HCT116 (cell line): ENCODE measurements around the gene SH2D2A. TPM values are rescaled to one million over a fixed set of nuclear protein-coding genes. Genes with fewer than 3 reads are reported as not detected.

ENCODE experiments used
- ATAC-seq: fragments of 200-7000 bp; cut with Tn5 transposase; 2 replicates; pipeline ENCODE4 v1.9.1; 2020; ENCODE audit warnings: mild to moderate bottlenecking, moderate library complexity
- BruUV-seq: library from RNA; stranded (reverse); fragments of 400-500 nt; replicated peaks from 2 replicates; lab custom pipeline; 2021; lab: Mats Ljungman, UMichigan
- CTCF ChIA-PET: fragments of 300-600 bp; sonication (Branson Sonifier 250); formaldehyde crosslinking; loops from one replicate; lab custom pipeline; 2021; ENCODE audit warnings: antibody characterized with exemption; lab: Charles Lee
- POLR2A ChIA-PET: fragments of 300-600, 350-600 bp; sonication (Branson Sonifier 250); formaldehyde crosslinking; loops from one replicate; lab custom pipeline; 2021; ENCODE audit warnings: antibody characterized with exemption; lab: Charles Lee
- RAD21 ChIA-PET, 2 experiments: fragments of 300-600 bp; sonication (Branson Sonifier 250); formaldehyde crosslinking; loops; one replicate each; lab custom pipeline; 2023; ENCODE audit warnings: low total read pairs in 2 of 2; ENCODE audit not compliant: uncharacterized antibody in 2 of 2, unreplicated experiment in 2 of 2, low non-redundant PET in 1 of 2; lab: Charles Lee
- DNase-seq: peaks from one replicate; pipeline ENCODE4 v3.0.0-alpha.2; 2010; ENCODE audit warnings: low read depth, low spot score
- H2AFZ ChIP-seq: fragments of 200-600 bp; shearing (Covaris generic), sonication (generic); 2 replicates; pipeline ENCODE4 v1.6.1; 2017; ENCODE audit warnings: low read depth, mixed run types, mixed read lengths, antibody characterized with exemption, low read length; ENCODE audit not compliant: poor library complexity, severe bottlenecking
- H3K27ac ChIP-seq: 2 replicates; pipeline ENCODE4 v1.5.1; 2012; ENCODE audit warnings: low read depth, low read length
- H3K27me3 ChIP-seq: fragments of 200-600 bp; sonication (generic); 2 replicates; pipeline ENCODE4 v1.6.1; 2016; ENCODE audit warnings: mixed run types, low read length, mixed read lengths; ENCODE audit not compliant: insufficient read depth
- H3K36me3 ChIP-seq, 2 experiments: fragments of 200-500 bp in 1 of 2; fragments of 200-600 bp in 1 of 2; sonication (Bioruptor generic) in 1 of 2; sonication (generic) in 1 of 2; 2 replicates each; pipeline versions ENCODE4 v1.5.1 to v1.6.1; 2014 to 2016; ENCODE audit warnings: low read length in 2 of 2, inconsistent platforms in 1 of 2, mixed read lengths in 1 of 2, mixed run types in 1 of 2; ENCODE audit not compliant: insufficient read depth in 2 of 2, control insufficient read depth in 1 of 2
- H3K4me1 ChIP-seq, 2 experiments: fragments of 200-600 bp in 1 of 2; sonication (generic) in 1 of 2; 2 replicates each; pipeline versions ENCODE4 v1.5.1 to v1.6.1; 2012 to 2017; ENCODE audit warnings: low read length in 2 of 2, inconsistent platforms in 1 of 2, mild to moderate bottlenecking in 1 of 2, mixed read lengths in 1 of 2, mixed run types in 1 of 2, moderate library complexity in 1 of 2; ENCODE audit not compliant: insufficient read depth in 2 of 2, control insufficient read depth in 1 of 2
- H3K4me2 ChIP-seq: fragments of 200-600 bp; sonication (generic); 2 replicates; pipeline ENCODE4 v1.6.1; 2017; ENCODE audit warnings: mixed run types, low read length, mixed read lengths
- H3K4me3 ChIP-seq, 2 experiments: fragments of 200-600 bp in 1 of 2; sonication (generic) in 1 of 2; replicated peaks in 1 of 2; 2 replicates each; pipeline ENCODE4 v1.5.1; 2011 to 2016; ENCODE audit warnings: low read length in 2 of 2, control low read depth in 1 of 2, low read depth in 1 of 2, mild to moderate bottlenecking in 1 of 2, mixed read lengths in 1 of 2, mixed run types in 1 of 2
- H3K79me2 ChIP-seq: fragments of 200-600 bp; sonication (generic); 2 replicates; pipeline ENCODE4 v1.6.1; 2017; ENCODE audit warnings: mild to moderate bottlenecking, mixed run types, low read length, moderate library complexity, mixed read lengths; ENCODE audit not compliant: insufficient read depth
- H3K9ac ChIP-seq: fragments of 200-600 bp; sonication (generic); 2 replicates; pipeline ENCODE4 v1.6.1; 2016; ENCODE audit warnings: low read length, mixed read lengths
- H3K9me2 ChIP-seq: fragments of 200-600 bp; sonication (generic), shearing (Covaris generic); 2 replicates; pipeline ENCODE4 v1.6.1; 2017; ENCODE audit warnings: mixed run types, mild to moderate bottlenecking, moderate library complexity; ENCODE audit not compliant: insufficient read depth
- H3K9me3 ChIP-seq, 2 experiments: fragments of 200-500 bp in 1 of 2; fragments of 200-600 bp in 1 of 2; sonication (Bioruptor generic) in 1 of 2; sonication (generic) in 1 of 2; 2 replicates each; pipeline ENCODE4 v1.6.1; 2014 to 2017; ENCODE audit warnings: low read length in 2 of 2, mixed read lengths in 2 of 2, inconsistent platforms in 1 of 2, low read depth in 1 of 2, mild to moderate bottlenecking in 1 of 2, mixed run types in 1 of 2, moderate library complexity in 1 of 2; ENCODE audit not compliant: control insufficient read depth in 1 of 2, insufficient read depth in 1 of 2
- H4K20me1 ChIP-seq: fragments of 200-600 bp; sonication (generic), shearing (Covaris generic); 2 replicates; pipeline ENCODE4 v1.6.1; 2017; ENCODE audit warnings: mixed run types, mild to moderate bottlenecking, moderate library complexity; ENCODE audit not compliant: insufficient read depth
- CBX3 ChIP-seq: IDR thresholded peaks from 2 replicates; pipeline ENCODE4 v1.6.1; 2012; ENCODE audit warnings: low read depth
- CEBPB ChIP-seq: IDR thresholded peaks from 2 replicates; pipeline ENCODE4 v1.6.1; 2012; ENCODE audit warnings: low read depth
- CTCF ChIP-seq, 3 experiments: fragments of 200-600 bp in 1 of 3; sonication (generic) in 1 of 3; IDR thresholded peaks in 2 of 3; conservative IDR thresholded peaks in 1 of 3; 2 replicates each; pipeline ENCODE4 v1.5.1; 2012 to 2017; ENCODE audit warnings: low read depth in 2 of 3, low read length in 2 of 3, antibody characterized with exemption in 1 of 3, borderline replicate concordance in 1 of 3, control low read depth in 1 of 3, mild to moderate bottlenecking in 1 of 3, mixed read lengths in 1 of 3, mixed run types in 1 of 3, moderate library complexity in 1 of 3; ENCODE audit not compliant: insufficient read depth in 1 of 3
- EGR1 ChIP-seq: IDR thresholded peaks from 2 replicates; pipeline ENCODE4 v1.6.1; 2012; ENCODE audit warnings: low read depth
- ELF1 ChIP-seq: IDR thresholded peaks from 2 replicates; pipeline ENCODE4 v1.6.1; 2012; ENCODE audit warnings: low read depth, borderline replicate concordance
- EZH2phosphoT487 ChIP-seq: fragments of 200-600 bp; IDR thresholded peaks from 2 replicates; pipeline ENCODE4 v1.6.1; 2018; ENCODE audit warnings: antibody characterized with exemption, borderline replicate concordance
- FOSL1 ChIP-seq: IDR thresholded peaks from 2 replicates; pipeline ENCODE4 v1.6.1; 2012; ENCODE audit warnings: low read depth
- JUND ChIP-seq: IDR thresholded peaks from 2 replicates; pipeline ENCODE4 v1.6.1; 2012
- MAX ChIP-seq: IDR thresholded peaks from 2 replicates; pipeline ENCODE4 v1.6.1; 2012
- POLR2A ChIP-seq: IDR thresholded peaks from 2 replicates; pipeline ENCODE4 v1.7.0; 2011; ENCODE audit warnings: borderline replicate concordance; ENCODE audit not compliant: insufficient read depth, insufficient read length; ENCODE audit errors: extremely low read depth
- RAD21 ChIP-seq: IDR thresholded peaks from 2 replicates; pipeline ENCODE4 v1.6.1; 2012; ENCODE audit warnings: low read depth, mild to moderate bottlenecking
- SP1 ChIP-seq: IDR thresholded peaks from 2 replicates; pipeline ENCODE4 v1.6.1; 2012; ENCODE audit warnings: low read depth
- SRF ChIP-seq: IDR thresholded peaks from 2 replicates; pipeline ENCODE4 v1.6.1; 2012; ENCODE audit warnings: low read depth
- YY1 ChIP-seq: IDR thresholded peaks from 2 replicates; pipeline ENCODE4 v1.6.1; 2011; ENCODE audit warnings: low read length, low read depth, moderate library complexity, mild to moderate bottlenecking; ENCODE audit not compliant: insufficient replicate concordance; ENCODE audit errors: extremely low read depth
- ZFX ChIP-seq: fragments of 450-650 bp; IDR thresholded peaks from 2 replicates; pipeline ENCODE4 v1.6.1; 2017
- ZNF274 ChIP-seq: fragments of 200-500 bp; sonication (Bioruptor generic); IDR thresholded peaks from 2 replicates; pipeline ENCODE4 v1.6.1; 2014; ENCODE audit warnings: mild to moderate bottlenecking, low read depth, low read length, inconsistent platforms
- intact Hi-C: fragments of 100-400 bp; cut with micrococcal nuclease; formaldehyde crosslinking; loops from 2 replicates; pipeline ENCODE4 v1.10.0; 2022
- total RNA-seq: library from RNA; stranded (reverse); gene quantifications from one replicate; pipeline ENCODE4 v1.2.1, GENCODE V29; 2021; ENCODE audit not compliant: unreplicated experiment

SH2D2A gene
- total RNA-seq, 1 experiment from 2014 or later: 4.8 TPM

GRCh38 chr1:156863631-156864030, 47.0 kb upstream of the SH2D2A start:
- Histone ChIP-seq H3K9ac (no peak overlapping the region), H3K36me3 (no peaks in the 10 kb centered on the region), H3K79me2 (no peaks in the 10 kb centered on the region), H3K27me3 (peaks cover 3% of the 10 kb centered on the region; the same call in 1 of the 2 replicates), H3K4me3 (no peak overlapping the region), H2AFZ (no peak overlapping the region), H3K4me1 (peaks cover 4 to 17% of the 10 kb centered on the region in 2 experiments; a peak in 3 of 4 replicates), H3K9me3 (no peaks in the 10 kb centered on the region), H3K27ac (no peak overlapping the region), H4K20me1 (no peaks in the 10 kb centered on the region), H3K9me2 (no peaks in the 10 kb centered on the region), H3K4me2 (no peak overlapping the region)
- intact Hi-C loops: no loop called here
- DNase-seq: no peak
- ATAC-seq: no peak
- no TSS peak for BruUV-seq
- ChIA-PET RAD21 (no interaction called here), CTCF (no interaction called here), POLR2A (no interaction called here)
- TF ChIP-seq ZFX (no peak), YY1 (no peak), POLR2A (no peak), ELF1 (no peak), ZNF274 (no peak), RAD21 (no peak), MAX (no peak), EZH2phosphoT487 (no peak), FOSL1 (no peak)

GRCh38 chr1:156862997-156863599, 46.5 kb upstream of the SH2D2A start:
- Histone ChIP-seq H3K9me2 (no peaks in the 10 kb centered on the region), H2AFZ (no peak overlapping the region), H3K9ac (no peak overlapping the region), H3K27me3 (peaks cover 3% of the 10 kb centered on the region; the same call in 1 of the 2 replicates), H3K9me3 (no peaks in the 10 kb centered on the region), H4K20me1 (no peaks in the 10 kb centered on the region), H3K36me3 (no peaks in the 10 kb centered on the region), H3K4me2 (no peak overlapping the region), H3K79me2 (no peaks in the 10 kb centered on the region)
- RAD21 ChIA-PET: no interaction called here
- no peak for DNase-seq
- TF ChIP-seq JUND (no peak), RAD21 (no peak), YY1 (no peak), EGR1 (no peak), POLR2A (no peak), CTCF (IDR thresholded peaks at IDR 0.05 in 2 of 3, conservative IDR thresholded peaks at IDR 0.05 in 1 of 3; ENCODE audit: borderline replicate concordance in 1 of 3, insufficient read depth in 1 of 3, low read depth in 2 of 3, low read length in 2 of 3) (no peak), SRF (no peak), CBX3 (no peak), ELF1 (no peak), CEBPB (no peak), MAX (no peak), SP1 (no peak), EZH2phosphoT487 (no peak)
- TF ChIP-seq, all 23 proteins: peak for 0
- Histone ChIP-seq H3K27ac (no peak overlapping the region), H3K4me1 (peaks cover 4 to 17% of the 10 kb centered on the region in 2 experiments; a peak in 3 of 4 replicates), H3K4me3 (no peak overlapping the region)
- POLR2A ChIA-PET: no interaction called here
- BruUV-seq: no TSS peak
- intact Hi-C loops: no loop called here
- CTCF ChIA-PET: interaction anchor here (6.5 kb wide), 1 partner anchor 136 kb away, joined by 136 read pairs; the partner anchor contains the start of genes ISG20L2 and METTL25B
- ATAC-seq: no peak
